Heart left ventricle (tissue), 16 donors: ENCODE results near the gene MAP2K5. TPM values are rescaled to one million over a fixed set of nuclear protein-coding genes. Genes with fewer than 3 reads are reported as not detected.
"Not testable (repeated sequence)": the region's sequence is repeated elsewhere in the genome, so short reads cannot be mapped to it uniquely, and the experiment has no call there.

Experiments
- ATAC-seq, 4 donors: fragments of 200-7000 bp; cut with Tn5 transposase; one replicate each; pipeline ENCODE4 v1.9.1; 2020 to 2022; ENCODE audit warnings: moderate library complexity in 4 of 4, mild to moderate bottlenecking in 3 of 4, moderate number of reproducible peaks in 1 of 4
- DNase-seq, 5 donors: peaks; one replicate each; pipeline ENCODE4 v3.0.0-alpha.2; 2020
- H3K27ac ChIP-seq, 12 donors: fragments of 200-600 bp; sonication (generic) in 4 of 12; one replicate each; pipeline versions ENCODE4 v1.5.0 to v1.8.0; 2016 to 2022; ENCODE audit warnings: mild to moderate bottlenecking in 2 of 12
- H3K27me3 ChIP-seq, 9 donors: fragments of 200-600 bp; sonication (generic) in 2 of 9; one replicate each; pipeline versions ENCODE4 v1.5.1 to v1.8.0; 2016 to 2022; ENCODE audit warnings: mild to moderate bottlenecking in 3 of 9
- H3K36me3 ChIP-seq, 9 donors: fragments of 200-600 bp; sonication (generic) in 2 of 9; one replicate each; pipeline versions ENCODE4 v1.5.0 to v1.8.0; 2018 to 2022; ENCODE audit warnings: mild to moderate bottlenecking in 2 of 9
- H3K4me1 ChIP-seq, 12 donors: fragments of 200-600 bp; sonication (generic) in 4 of 12; one replicate each; pipeline versions ENCODE4 v1.5.0 to v1.8.0; 2016 to 2022; ENCODE audit warnings: mild to moderate bottlenecking in 3 of 12
- H3K4me3 ChIP-seq, 12 donors: fragments of 200-600 bp; sonication (generic) in 4 of 12; one replicate each; pipeline versions ENCODE4 v1.5.0 to v1.8.0; 2017 to 2022; ENCODE audit warnings: mild to moderate bottlenecking in 9 of 12, moderate library complexity in 4 of 12
- H3K9me3 ChIP-seq, 12 donors: fragments of 200-600 bp; sonication (generic) in 4 of 12; one replicate each; pipeline versions ENCODE4 v1.5.0 to v1.8.0; 2016 to 2022; ENCODE audit warnings: mild to moderate bottlenecking in 1 of 12
- POLR2A ChIP-seq, 2 donors: fragments of 450-650 bp; IDR thresholded peaks; one replicate each; pipeline ENCODE4 v1.6.1; 2017; ENCODE audit warnings: antibody characterized with exemption in 2 of 2, mild to moderate bottlenecking in 2 of 2, moderate library complexity in 2 of 2
- WGBS, 4 donors: extraction: QIAGEN DNeasy Blood & Tissue Kit in 2 of 4; methylation state at CpG; one replicate each; pipeline versions ENCODE4 v1.1.5 to v1.1.7; 2013 to 2018; 5-methylcytosine and 5-hydroxymethylcytosine counted together
- intact Hi-C, 10 donors: fragments of 100-400 bp; cut with DNase I; formaldehyde crosslinking; loops; one replicate each; pipeline versions ENCODE4 v1.11.1 to v1.14.2; 2022
- polyA plus RNA-seq, 2 donors: library from polyadenylated mRNA; stranded (reverse); fragments of 200-250 nt; gene quantifications; one replicate each; pipeline ENCODE4 v1.2.3, GENCODE V29; 2013
- total RNA-seq, 9 donors: library from RNA; depleted of rRNA in 2 of 9; stranded (reverse); fragments of >200 nt in 2 of 9; fragmentation: NEBNext Ultra II Directional in 3 of 9; extraction: Animal tissue kit (Norgen Biotek cat#: 25700) in 3 of 9; gene quantifications; one replicate each; pipeline versions ENCODE4 v1.1.0 to v1.2.4, GENCODE V29; 2016 to 2023
- TF ChIP-seq, protein P1 (sequence below), 12 donors: fragments of 200-600 bp; sonication (generic) in 4 of 12; IDR thresholded peaks; one replicate each; pipeline versions ENCODE4 v1.5.0 to v1.8.0; 2018 to 2022; ENCODE audit warnings: antibody characterized with exemption in 12 of 12, mild to moderate bottlenecking in 5 of 12
- donor health status: ischemic (EF 13 %, LVEDD 7.1; RV severe dilation, severe dysfunction).
- donor health status: healthy with polysubstance abuse.
- donor health status: DM: no; HTN: yes; CAD: no.
- donor health status: DM: no; HTN: no; CAD: no.
- donor health status: ischemic (EF 25% LVEDD 6.9; RV normal size, moderate dysfunction).
- donor health status: ischemic (EF 25% LVEDD 5.7; RV mildly dilated, moderate dysfunction).
- donor health status: healthy.
- donor health status: DM: yes; HTN: yes; CAD: no.
- donor health status: ischemic (EF 35%, LVEDD 5.7; RV mildly dilated, moderate dysfunction).
- donor health status: nonischemic (EF 11% LVEDD 7.7; RV severe dilation, severe dysfunction).
- donor health status: DM: yes; HTN: yes; CAD: no.
- donor health status: PGD.
- donor health status: ischemic (EF 29% LVEDD 5.4; RV normal size, mild dysfunction).
- donor health status: nonischemic (EF 23%, LVEDD 6.1; RV moderate dilation, normal function).

The MAP2K5 gene
- total and polyA plus RNA-seq, 11 donors: 8.1 to 32.0 (median 19.1) TPM

- 68 to 74% (median 72%) methylated on average over 6 of the region's 6 CpGs for WGBS, 4 donors
- intact Hi-C loops: no loop called here
- Histone ChIP-seq H3K4me3 (no peak overlapping the region), H3K9me3 (no peaks in the 10 kb centered on the region), H3K4me1 (no peaks in the 10 kb centered on the region), H3K36me3 (peaks cover 0 to 3% (median 0%) of the 10 kb centered on the region in 9 donors), H3K27me3 (no peaks in the 10 kb centered on the region), H3K27ac (no peak overlapping the region)
- no peak for TF ChIP-seq POLR2A (IDR thresholded peaks at IDR 0.05)
- TF ChIP-seq, protein P1, sequence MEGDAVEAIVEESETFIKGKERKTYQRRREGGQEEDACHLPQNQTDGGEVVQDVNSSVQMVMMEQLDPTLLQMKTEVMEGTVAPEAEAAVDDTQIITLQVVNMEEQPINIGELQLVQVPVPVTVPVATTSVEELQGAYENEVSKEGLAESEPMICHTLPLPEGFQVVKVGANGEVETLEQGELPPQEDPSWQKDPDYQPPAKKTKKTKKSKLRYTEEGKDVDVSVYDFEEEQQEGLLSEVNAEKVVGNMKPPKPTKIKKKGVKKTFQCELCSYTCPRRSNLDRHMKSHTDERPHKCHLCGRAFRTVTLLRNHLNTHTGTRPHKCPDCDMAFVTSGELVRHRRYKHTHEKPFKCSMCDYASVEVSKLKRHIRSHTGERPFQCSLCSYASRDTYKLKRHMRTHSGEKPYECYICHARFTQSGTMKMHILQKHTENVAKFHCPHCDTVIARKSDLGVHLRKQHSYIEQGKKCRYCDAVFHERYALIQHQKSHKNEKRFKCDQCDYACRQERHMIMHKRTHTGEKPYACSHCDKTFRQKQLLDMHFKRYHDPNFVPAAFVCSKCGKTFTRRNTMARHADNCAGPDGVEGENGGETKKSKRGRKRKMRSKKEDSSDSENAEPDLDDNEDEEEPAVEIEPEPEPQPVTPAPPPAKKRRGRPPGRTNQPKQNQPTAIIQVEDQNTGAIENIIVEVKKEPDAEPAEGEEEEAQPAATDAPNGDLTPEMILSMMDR (IDR thresholded peaks at IDR 0.05): no peak
- no peak for DNase-seq
- no peak for ATAC-seq
Observed at GRCh38 chr15:67611370-67612369, 69.2 kb downstream of the MAP2K5 start.

GRCh38 chr15:67613211-67613610, 70.7 kb downstream of the MAP2K5 start:
- no peaks in the 10 kb centered on the region for H3K27me3 ChIP-seq
- no peaks in the 10 kb centered on the region for H3K4me1 ChIP-seq
- 66 to 79% (median 74%) methylated on average over 1 of the region's 1 CpG for WGBS, 4 donors
- ATAC-seq (no peak), DNase-seq (no peak)
- intact Hi-C loops: no loop called here
- no peak overlapping the region for H3K27ac ChIP-seq
- H3K9me3 ChIP-seq: no peaks in the 10 kb centered on the region
- no peak overlapping the region for H3K4me3 ChIP-seq
- no peak for TF ChIP-seq POLR2A (IDR thresholded peaks at IDR 0.05)
- TF ChIP-seq, protein P1 (IDR thresholded peaks at IDR 0.05): no peak
- peaks cover 0 to 7% (median 3%) of the 10 kb centered on the region in 9 donors for H3K36me3 ChIP-seq

DNA sequence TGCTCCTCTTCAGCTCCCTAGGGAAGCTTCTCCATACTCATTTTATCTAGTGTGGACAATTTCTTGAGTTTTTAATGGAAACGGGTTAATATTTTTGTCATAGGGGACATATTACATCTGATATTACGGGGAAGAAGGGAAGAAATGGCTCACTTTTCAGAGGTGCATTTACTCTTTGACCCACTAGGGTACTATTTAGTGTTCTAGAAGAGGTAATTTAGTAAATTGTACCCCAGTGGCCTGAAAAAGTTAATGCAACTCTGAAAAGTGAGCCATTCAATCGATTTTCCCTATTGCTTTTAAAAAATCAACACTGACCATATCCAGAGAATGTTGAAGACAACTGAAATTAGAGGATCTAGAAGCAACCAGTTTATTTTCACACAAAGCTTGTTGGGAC, 71.2 kb downstream of the MAP2K5 start:
- 91 to 93% (median 92%) methylated on average over 3 of the region's 3 CpGs for WGBS, 4 donors
- Histone ChIP-seq H3K4me3 (no peak overlapping the region), H3K4me1 (no peaks in the 10 kb centered on the region), H3K9me3 (no peaks in the 10 kb centered on the region), H3K36me3 (peaks cover 0 to 10% (median under 1%) of the 10 kb centered on the region in 9 donors), H3K27me3 (no peaks in the 10 kb centered on the region), H3K27ac (no peak overlapping the region)
- no peak for ATAC-seq
- intact Hi-C loops: no loop called here
- TF ChIP-seq, protein P1 (IDR thresholded peaks at IDR 0.05): peak in 3 of 12 donors; percentile 5 to 26 (median 14)
- TF ChIP-seq POLR2A (IDR thresholded peaks at IDR 0.05): no peak
- no peak for DNase-seq

DNA sequence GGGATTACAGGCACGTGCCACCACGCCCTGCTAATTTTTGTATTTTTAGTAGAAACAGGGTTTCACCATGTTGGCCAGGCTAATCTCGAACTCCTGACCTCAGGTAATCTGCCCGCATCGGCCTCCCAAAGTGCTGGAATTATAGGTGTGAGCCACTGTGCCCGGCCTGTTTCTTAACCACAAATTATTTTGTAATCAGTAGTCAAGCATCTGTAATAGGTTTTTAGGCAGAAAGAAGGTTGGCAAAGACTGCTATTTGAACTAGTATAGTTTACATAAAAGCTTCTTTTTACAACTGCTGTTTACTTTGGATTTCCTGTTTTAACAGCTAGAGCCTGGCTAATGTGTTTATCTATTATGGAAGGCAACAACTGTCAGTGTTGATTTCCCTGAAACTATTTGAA, 72.6 kb downstream of the MAP2K5 start:
- H3K4me3 ChIP-seq, H3K27me3 ChIP-seq, H3K9me3 ChIP-seq, ATAC-seq, DNase-seq, intact Hi-C loops, H3K4me1 ChIP-seq, H3K27ac ChIP-seq: not testable (repeated sequence)
- 89 to 95% (median 94%) methylated on average over 6 of the region's 6 CpGs for WGBS, 4 donors
- peaks cover 0 to 16% (median 0%) of the 10 kb centered on the region in 9 donors for H3K36me3 ChIP-seq
